Sigmoid colon (tissue), 4 donors: ENCODE measurements around the gene DGKQ.

Source experiments
- CTCF ChIP-seq, 4 experiments: fragments of 450-650 bp in 3 of 4; fragments of 200-600 bp in 1 of 4; IDR thresholded peaks; one replicate each; pipeline ENCODE4 v1.5.1; 2016 to 2019; ENCODE audit warnings: antibody characterized with exemption in 4 of 4, mild to moderate bottlenecking in 3 of 4, moderate library complexity in 2 of 4
- POLR2AphosphoS5 ChIP-seq, 4 donors: sonication (generic); formaldehyde crosslinking; IDR thresholded peaks; one replicate each; pipeline ENCODE4 v1.6.1; 2017; ENCODE audit warnings: antibody characterized with exemption in 4 of 4

DNA sequence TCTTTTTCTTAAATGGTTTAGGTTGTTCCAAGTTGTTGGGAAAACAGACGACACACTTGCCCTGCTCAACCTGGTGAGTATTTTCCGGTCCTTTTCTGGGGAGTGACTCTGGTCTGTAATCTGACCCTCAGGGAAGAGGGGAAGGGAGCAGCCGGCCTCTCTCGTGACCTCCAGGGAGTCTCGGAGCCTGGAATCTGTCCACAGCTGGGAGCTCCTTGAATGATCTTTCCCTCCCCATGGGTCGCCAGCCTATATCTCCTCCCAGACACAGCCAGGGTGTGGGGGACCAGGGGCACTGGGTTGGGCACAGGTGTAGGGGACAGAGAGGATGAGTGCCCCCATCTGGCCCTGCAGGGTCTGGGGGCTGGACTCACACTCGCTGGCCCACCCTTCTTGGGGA, 22.2 kb downstream of the DGKQ start:
- TF ChIP-seq CTCF (IDR thresholded peaks at IDR 0.05) (no peak), POLR2AphosphoS5 (IDR thresholded peaks at IDR 0.05) (no peak)
